ENCODE measurements around the gene DCTN4. TPM values are rescaled to one million over a fixed set of nuclear protein-coding genes. Genes with fewer than 3 reads are reported as not detected.

Gene DCTN4
- total RNA-seq, 1 experiment from 2014 or later = 48.5 TPM

DNA sequence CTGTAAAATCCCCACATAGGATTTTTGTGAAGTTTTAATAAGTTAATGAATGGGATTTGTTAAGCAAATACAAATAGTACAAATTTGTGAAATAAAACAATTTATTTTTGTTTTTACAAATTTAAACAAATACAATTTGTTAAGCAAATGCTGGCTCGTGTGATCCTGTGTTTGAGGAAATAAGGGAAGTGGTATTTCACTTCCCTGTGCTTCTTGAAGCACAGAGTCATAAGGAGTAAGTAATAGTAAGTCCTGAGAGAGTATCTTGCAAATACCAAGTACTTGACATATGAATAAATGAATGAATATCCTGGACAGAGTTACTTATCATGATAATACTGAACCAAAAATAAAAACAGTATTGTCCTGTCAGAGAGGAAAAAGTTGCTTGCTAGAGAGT is 28.8 kb upstream of the DCTN4 start:
- H3K79me2 ChIP-seq (ENCODE audit: insufficient read depth, low read length) = no peaks in the 10 kb centered on the region; the same call in 1 of the 2 replicates

More for the DNA sequence above, 28.8 kb upstream of the DCTN4 start:
- Histone ChIP-seq H3K18ac (ENCODE audit: insufficient read length, low read depth, low read length) (no peak overlapping the region), H3K14ac (ENCODE audit: insufficient read depth, low read length) (no peak overlapping the region), H2BK20ac (ENCODE audit: low read depth, low read length, poor library complexity, severe bottlenecking) (no peak overlapping the region), H3K23me2 (ENCODE audit: insufficient read length, low read depth, low read length, poor library complexity, severe bottlenecking) (no peaks in the 10 kb centered on the region), H2BK12ac (ENCODE audit: insufficient read length, low read depth, low read length) (no peak overlapping the region), H3K9me3 (ENCODE audit: control insufficient read depth, low read depth, low read length) (no peaks in the 10 kb centered on the region), H2AK5ac (ENCODE audit: insufficient read length, low read length) (no peak overlapping the region), H3K79me1 (ENCODE audit: insufficient read depth, low read depth, low read length, poor library complexity, severe bottlenecking) (peaks cover 2% of the 10 kb centered on the region), H3K27me3 (ENCODE audit: insufficient read depth, low read length) (no peaks in the 10 kb centered on the region), H4K5ac (ENCODE audit: insufficient read length, low read depth, low read length) (no peak overlapping the region), H2BK120ac (ENCODE audit: low read depth, low read length, poor library complexity, severe bottlenecking) (no peak overlapping the region), H4K91ac (ENCODE audit: insufficient read length, low read depth, low read length) (no peak overlapping the region), H3K4ac (ENCODE audit: low read depth, low read length) (no peak overlapping the region), H3K9ac (ENCODE audit: extremely low read depth, insufficient read length, low read length) (no peak overlapping the region), H3K4me1 (ENCODE audit: insufficient read depth, low read length) (peaks cover 12% of the 10 kb centered on the region), H3T11ph (ENCODE audit: low read length) (no peak overlapping the region), H3K27ac (ENCODE audit: insufficient read length, low read depth, low read length) (no peak overlapping the region), H2BK5ac (ENCODE audit: insufficient read length, low read length) (no peak overlapping the region), H4K8ac (replicated peaks; ENCODE audit: insufficient read length, low read depth, low read length) (no peak overlapping the region), H3K56ac (ENCODE audit: insufficient read length, low read depth, low read length) (no peak overlapping the region), H3K4me2 (ENCODE audit: insufficient read depth, insufficient read length, low read length) (no peak overlapping the region), H4K20me1 (ENCODE audit: control insufficient read depth, insufficient read depth, insufficient read length) (no peaks in the 10 kb centered on the region), H2BK15ac (ENCODE audit: low read depth, low read length) (no peak overlapping the region), H2AFZ (ENCODE audit: low read length) (no peak overlapping the region), H3K23ac (ENCODE audit: insufficient read length, low read depth, low read length) (no peak overlapping the region)
- Mint-ChIP-seq H3K4me1 (peaks cover 67 to 73% of the 10 kb centered on the region in 2 experiments), H3K9me3 (peaks cover 12 to 16% of the 10 kb centered on the region in 2 experiments), H3K4me3 (no peak overlapping the region), H3K36me3 (ENCODE audit: insufficient read depth in 1 of 3, low read depth in 3 of 3) (peaks cover 21 to 35% (median 24%) of the 10 kb centered on the region in 3 experiments), H3K27ac (no peak overlapping the region), H3K27me3 (ENCODE audit: low read depth) (peaks cover 3% of the 10 kb centered on the region)
- TF ChIP-seq, protein P1, sequence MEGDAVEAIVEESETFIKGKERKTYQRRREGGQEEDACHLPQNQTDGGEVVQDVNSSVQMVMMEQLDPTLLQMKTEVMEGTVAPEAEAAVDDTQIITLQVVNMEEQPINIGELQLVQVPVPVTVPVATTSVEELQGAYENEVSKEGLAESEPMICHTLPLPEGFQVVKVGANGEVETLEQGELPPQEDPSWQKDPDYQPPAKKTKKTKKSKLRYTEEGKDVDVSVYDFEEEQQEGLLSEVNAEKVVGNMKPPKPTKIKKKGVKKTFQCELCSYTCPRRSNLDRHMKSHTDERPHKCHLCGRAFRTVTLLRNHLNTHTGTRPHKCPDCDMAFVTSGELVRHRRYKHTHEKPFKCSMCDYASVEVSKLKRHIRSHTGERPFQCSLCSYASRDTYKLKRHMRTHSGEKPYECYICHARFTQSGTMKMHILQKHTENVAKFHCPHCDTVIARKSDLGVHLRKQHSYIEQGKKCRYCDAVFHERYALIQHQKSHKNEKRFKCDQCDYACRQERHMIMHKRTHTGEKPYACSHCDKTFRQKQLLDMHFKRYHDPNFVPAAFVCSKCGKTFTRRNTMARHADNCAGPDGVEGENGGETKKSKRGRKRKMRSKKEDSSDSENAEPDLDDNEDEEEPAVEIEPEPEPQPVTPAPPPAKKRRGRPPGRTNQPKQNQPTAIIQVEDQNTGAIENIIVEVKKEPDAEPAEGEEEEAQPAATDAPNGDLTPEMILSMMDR (conservative IDR thresholded peaks at IDR 0.05) = no peak
- no CpG with 5 or more reads among the region's 1 CpG for WGBS (ENCODE audit: extremely low coverage, insufficient read length, low lambda C conversion rate)
- DNase-seq = no peak

All from H9 (cell line).